NOMO-1 treated with dmso at 0.1 percent for 144 hours (cell line): ENCODE measurements around the gene GMEB2.
"Not testable (repeated sequence)": the region's sequence is repeated elsewhere in the genome, so short reads cannot be mapped to it uniquely, and the experiment has no call there.

Experiments used
- DNase-seq: peaks from one replicate; lab custom pipeline; 2025; ENCODE audit not compliant: unreplicated experiment; lab: John Stamatoyannopoulos, UW

The GMEB2 gene

DNA sequence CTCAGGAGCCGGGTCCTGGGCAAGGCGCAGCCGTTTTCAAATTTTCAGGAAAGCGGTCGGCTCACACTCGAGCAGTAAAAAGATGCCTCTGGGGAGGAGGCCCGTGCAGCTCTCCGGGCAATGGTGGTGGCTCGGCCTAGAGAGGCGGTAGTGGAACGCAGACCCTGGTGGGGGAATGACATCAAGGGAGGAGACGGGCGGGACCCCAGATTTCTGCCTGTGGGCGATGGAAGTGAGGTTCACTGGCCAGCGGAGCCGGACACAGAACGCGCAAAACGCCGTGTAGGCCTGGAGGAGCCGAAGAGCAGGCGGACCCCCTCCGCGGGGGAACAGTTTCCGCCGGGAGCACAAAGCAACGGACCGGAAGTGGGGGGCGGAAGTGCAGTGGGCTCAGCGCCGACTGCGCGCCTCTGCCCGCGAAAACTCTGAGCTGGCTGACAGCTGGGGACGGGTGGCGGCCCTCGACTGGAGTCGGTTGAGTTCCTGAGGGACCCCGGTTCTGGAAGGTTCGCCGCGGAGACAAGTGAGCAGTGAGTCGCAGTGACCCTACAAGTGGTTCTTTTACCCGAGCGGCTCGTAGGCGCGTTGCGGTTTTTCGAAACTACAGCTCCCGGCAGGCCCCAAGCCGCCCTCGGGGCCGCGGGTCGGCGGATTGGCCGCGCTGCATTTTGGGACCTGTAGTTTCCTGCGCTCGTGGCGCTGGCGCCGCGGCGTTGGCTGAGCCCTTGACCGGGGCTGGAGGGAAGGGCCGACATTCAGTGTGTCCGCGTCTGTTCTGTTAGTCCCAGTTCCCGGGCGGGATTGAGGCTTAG is 31.2 kb upstream of the GMEB2 start, which contains the start of gene RTEL1:
Gene RTEL1 (plus strand): TSS at position 376 of the 812 bp plus-strand sequence. CDS start 1,091 bp downstream, outside the sequence.
- DNase-seq: peak; percentile 84

DNA sequence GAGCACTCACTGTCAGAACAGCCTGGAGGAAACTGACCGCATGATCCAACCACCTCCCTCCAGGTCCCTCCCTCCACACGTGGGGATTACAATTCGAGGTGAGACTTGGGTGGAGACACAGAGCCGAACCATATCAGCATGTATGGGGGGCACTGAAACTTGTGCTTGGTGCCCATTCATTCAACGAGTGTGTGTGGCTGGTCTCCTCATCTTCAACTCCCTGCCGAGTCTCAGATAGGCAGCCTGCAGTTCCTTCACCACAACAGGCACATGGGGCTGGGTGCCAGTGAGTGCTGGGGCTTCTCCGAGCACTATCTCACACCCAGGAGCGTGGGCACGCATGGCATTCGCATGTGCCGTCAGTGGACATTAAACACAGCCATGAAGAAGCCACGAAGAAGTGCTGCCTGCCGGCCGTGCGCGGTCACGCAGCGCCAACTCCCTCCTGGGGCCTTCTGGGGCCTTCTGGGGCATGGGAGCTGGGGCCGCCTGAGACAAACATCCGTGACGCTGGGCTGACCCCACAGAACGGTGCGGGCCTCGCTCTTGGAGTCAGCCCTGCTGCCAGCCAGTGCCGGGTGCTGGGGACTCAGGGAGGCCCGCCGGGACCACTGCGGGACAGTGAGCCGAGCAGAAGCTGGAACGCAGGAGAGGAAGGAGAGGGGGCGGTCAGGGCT is 30.5 kb upstream of the GMEB2 start:
- no peak for DNase-seq

DNA sequence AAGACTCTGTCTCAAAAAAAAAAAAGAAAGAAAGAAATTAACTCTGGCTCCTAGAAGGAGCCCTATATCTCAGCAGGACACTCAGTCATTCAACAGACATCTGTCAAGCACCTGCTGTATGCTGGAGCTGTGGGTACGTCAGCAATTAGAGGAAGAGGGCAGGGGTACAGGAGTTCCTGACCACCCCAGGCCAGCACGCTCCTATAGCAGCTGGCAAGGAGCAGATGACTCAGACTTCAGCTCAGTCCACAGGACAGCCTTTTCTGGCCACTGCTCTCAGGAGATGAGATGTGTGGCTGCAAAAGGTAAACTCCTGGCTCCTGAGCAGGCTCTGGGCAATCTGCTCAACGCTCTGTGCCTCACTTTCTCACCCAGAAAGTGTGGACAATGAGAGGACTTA is 29.6 kb upstream of the GMEB2 start:
- no peak for DNase-seq

DNA sequence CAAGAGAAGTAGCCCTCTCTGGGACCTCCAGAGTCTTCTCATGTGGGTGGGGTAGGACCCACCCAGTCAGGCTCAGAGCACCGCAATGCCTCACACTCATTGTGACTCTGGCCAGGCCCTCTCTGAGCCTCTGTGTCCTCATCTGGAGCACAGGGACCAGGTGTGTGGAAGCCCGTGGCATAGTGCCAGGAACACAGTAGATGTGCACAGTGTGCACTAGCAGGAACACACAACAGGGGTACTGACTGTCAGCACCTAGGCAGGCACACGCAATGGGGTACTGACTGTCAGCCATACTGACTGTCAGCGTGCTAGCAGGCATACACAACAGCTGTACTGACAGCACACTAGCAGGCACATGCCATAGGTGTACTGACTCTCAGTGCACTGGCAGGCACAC is 28.3 kb upstream of the GMEB2 start:
- no peak for DNase-seq

DNA sequence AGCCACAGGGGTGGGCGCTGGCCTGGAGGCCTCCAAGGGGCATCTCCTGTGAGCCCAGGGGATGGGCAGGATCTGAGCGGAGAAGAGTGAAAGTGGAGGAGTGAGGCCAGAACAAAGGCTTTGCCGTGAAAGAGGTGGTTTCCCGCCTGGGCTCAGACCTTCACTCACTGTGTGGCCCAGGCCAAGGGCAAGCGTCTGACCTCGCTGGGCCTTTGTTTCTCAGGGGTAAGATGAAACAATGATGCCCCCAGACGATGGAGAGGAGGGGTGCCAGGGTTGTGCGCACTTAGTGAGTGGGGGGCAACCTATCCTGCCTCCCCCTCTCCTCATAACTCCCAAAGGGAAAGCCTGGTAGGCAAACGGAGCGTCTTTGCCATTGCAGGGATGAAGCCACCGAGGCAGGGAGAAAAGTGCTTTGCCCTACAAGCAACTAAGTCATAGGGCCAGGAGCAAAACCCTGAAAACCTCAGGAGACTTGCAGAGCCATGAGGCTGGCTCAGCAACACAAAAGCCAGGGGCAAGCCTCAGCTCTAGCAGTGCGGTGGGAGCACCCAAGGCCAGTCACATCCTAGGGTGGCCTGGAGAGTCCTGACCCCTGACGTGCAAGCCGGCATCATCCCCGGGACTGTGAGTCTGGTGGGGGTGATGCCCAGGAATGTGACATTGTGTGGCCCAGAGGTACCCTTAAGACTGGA is 27.2 kb upstream of the GMEB2 start:
- no peak for DNase-seq

DNA sequence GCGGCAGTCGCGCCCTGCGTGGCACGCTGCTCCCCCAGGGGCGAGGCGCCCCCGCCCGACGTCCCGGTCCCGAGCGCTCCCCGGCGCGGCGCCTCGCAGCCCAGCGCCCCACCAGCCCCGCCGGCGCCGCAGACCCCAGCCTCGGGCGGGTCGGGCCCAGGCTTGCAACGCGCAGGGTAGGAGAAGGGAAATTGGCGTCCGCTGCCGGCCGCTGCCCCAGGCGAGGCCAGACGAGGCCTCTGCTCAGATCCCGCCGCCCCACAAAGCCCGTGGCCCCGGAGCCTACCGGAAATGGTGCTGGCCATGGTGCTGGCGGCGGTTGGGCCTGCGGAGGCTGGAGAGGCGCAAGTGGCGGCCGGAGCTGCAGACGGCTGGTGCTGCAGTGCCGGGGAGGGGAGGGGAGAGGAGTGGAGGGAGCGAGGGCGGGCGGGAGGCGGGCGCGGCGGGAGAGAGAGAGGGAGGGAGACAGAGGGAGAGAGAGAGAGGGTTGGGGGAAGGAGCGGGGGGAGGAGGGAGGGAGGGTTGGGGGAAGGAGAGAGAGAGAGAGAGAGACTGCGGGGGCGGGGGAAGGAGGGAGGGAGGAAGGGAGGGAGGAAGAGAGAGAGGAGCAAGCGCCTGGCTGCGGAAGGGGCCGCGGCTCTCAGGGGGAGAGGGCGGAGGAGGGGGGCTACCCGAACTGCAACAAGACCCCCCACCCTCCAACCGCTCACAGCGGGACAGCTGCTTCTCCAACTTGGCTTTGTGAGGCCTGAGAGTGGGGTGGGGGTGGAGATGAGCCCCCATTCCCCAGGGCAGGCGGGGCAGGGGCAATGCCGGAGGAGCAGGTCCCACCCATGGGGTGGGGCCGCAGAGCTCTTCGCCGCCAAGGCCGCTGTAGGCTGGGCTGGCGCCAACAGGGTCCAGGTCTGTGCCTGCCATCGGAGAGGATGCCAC is 26.4 kb upstream of the GMEB2 start, which contains the start of gene STMN3:
Gene STMN3 (minus strand): TSS at position 384 of the 933 bp plus-strand sequence. CDS start 79 bp downstream, at position 305.
- peak; percentile 94 for DNase-seq

DNA sequence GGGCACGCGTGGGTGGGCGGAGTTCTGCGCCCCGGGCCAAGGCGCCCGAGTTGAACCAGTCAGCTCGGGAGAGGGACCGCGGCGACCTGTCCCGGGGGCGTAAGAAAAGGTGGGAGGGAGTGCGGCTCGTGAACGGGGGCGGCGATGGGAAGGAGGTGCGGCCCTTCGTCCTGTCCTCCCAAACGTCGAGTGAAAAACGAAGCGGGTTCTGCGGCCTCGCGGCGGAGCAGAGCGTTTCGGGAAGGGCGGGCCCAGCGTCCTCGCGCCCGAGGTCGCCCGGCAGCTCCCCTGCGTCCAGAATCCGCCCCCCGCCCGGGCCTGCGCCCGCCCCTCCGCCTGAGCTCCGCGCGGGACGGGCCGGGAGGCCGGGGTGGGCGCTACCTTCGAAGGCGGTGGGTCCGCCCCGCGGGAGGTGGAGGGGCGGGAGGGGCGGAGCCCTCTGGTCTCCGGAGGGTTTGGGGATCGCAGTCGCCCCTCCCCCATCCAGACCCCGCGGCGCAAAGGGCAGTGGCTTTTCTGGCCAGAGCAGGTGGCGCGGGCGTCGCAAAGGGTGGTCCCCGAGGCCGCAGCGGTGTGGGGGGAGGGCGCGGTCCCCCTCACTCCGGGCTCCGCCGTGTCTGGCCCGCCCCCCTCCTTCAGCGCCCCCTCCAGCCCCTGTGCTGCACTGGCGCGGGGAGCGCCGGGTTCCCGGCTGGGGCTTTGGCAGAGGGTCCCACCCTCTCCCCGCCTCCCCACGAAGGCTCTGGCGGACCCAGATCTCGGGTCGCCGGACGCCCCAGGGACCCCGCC is 25.5 kb upstream of the GMEB2 start:
- no peak for DNase-seq

DNA sequence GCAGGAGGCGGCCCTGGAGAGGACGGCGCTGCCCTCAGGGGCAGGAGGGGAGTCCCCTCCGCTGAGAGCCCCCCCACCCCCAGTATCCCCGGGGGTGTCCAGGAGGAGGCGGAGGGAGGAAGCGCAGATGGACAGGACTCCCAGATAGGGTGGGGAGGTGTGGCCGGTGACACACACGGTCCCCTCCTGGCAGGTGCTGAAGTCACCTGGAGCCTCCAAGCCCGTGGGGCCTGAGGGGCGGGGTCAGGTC is 25.0 kb upstream of the GMEB2 start:
- DNase-seq: no peak

DNA sequence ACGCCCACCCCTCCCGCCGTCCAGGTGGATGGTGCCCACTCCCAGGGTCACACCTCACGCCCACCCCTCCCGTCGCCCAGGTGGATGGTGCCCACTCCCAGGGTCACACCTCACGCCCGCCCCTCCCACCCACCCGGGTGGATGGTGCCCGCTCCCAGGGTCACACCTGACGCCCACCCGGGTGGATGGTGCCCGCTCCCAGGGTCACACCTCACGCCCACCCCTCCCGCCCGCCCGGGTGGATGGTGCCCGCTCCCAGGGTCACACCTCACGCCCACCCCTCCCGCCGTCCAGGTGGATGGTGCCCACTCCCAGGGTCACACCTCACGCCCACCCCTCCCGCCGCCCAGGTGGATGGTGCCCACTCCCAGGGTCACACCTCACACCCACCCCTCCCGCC is 23.6 kb upstream of the GMEB2 start:
- not testable (repeated sequence) for DNase-seq

DNA sequence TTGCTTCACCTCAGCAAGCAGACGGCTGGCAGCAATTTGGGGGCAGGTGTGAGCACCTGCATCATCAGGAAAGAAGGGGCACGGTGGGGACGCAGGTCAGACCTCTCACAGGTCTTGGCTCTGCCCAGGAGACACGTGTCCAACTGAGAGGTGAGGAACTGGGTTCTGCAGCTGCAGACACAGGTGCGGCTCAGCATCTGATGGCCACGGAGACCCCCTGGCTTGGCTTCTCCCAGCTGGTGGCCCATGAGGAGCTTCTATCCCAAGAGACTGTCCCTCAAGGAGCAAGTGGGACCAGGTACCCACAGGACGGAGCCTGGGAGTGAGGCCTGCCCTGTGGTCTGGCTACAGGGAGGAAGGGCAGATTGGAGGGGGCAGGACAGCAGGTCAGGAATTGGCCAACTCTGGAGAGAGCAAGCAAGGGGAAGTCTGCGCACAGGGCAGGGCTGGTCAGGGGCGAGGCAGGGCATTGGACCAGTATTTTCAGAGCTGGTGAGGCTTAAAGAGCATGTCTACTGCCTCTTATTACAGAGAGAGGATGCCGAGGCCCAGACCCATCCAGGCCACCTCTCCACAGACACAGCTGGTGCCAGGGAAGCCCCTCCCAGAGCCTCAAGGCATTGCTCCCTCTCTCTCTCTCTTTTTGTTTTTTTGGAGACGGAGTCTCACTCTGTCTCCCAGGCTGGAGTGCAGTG is 22.1 kb upstream of the GMEB2 start:
- no peak for DNase-seq

DNA sequence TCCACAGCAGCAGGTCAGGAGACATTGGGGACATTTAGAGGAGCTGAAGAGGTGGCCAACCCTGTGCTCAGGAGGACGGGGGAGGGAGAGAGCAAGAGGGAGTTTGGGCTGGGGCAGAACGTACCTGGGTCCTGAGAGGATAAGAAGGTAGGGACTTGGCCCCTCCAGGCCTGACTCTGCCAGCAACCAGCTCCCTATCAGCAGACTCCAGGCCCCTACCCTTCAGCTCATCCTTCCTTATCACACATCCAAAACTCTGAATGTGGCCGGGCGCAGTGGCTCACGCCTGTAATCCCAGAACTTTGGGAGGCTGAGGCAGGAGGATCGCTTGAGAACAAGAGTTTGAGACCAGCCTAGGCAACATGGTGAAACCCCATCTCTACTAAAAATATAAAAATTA is 21.3 kb upstream of the GMEB2 start:
- no peak for DNase-seq

DNA sequence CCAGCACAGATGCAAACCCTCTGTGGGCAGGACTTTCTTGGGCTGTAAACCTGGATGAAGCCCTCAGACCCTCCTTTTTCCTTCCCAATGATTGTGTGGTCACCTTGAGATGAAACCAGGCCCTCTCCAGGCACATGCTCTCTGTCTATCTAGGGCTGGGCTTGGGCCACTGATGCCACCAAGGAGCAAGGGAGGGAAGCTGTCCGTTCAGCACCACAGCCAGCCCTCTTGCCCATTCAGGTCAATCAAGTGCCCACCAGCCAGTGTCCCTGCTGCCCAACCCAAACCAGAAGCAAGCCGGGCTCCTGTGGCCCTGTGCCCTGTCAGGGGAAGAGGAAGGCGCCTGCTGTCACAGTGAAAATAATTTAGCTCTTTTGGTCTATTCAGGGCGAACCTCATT is 18.3 kb upstream of the GMEB2 start:
- DNase-seq: no peak

DNA sequence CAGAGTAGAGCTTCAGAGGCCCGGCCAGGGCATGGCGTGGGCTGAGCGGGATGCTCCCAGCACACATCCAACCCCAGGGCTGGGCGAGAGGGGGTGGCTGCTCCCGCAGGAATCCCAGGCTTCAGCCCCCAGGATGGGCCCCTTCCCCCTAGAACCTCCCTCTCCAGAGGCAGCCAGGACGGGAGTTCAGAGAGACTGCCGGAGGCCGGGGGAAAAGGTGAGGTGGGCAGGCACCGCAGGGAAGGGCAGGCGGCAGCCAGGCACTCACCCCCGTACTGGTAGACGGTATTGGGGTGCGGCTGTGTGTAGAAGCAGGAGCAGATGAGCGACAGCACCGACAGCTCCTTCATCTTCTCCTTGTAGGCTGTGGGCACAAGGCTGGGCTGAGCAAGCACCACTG is 17.0 kb upstream of the GMEB2 start:
- no peak for DNase-seq

DNA sequence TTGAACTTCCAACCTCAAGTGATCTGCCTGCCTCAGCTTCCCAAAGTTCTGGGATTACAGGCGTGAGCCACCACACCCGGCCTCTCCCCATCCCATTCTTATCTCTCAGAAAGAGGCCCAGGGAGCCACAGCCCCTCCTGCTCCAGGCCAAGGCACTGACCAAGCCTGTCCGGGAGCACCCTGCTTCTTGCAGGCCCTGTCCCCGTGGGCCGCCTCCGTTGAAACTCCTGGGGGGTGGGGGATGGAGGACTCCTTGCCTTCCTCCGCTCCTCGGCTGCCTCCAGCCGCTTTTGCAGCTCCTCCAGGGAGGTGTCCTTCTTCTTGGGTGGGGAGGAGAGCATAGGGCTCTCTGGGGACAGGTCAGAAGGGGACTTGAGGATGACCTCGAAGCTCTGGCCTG is 16.6 kb upstream of the GMEB2 start:
- DNase-seq: no peak

DNA sequence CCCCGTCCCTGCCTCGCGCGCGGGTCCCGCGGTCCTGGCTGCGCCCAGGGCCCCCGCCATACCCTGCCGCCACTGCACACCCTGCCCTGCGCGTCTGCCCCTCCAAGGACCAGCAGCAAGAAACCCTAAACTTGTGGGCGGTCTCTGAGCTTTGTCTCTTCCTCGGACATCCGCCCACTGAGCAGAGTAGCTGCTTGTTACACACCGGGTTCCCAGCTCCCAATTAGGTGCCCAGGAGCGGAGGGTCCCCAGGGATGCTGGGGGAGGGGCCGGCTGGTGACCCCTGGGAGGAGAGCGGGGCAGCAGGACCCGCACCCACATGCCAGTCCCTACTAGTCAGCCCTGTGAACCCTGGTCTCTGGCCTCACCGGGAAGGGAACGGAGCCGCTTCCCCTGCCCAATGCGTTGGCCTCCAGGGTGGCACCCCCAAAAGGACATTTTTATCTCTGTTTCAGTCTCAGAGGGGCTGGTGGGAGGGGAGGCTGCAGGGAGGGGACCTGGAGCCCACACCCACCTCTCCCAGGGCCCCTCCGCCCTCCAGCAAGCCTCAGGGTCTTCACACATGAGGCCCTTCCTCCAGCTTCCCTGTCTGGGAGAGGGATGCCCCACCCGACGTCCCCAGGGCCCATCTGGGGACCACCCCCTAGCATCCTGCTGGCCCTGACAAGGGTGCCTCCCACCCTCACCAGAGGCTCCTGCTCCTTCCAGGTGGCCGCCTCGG is 15.8 kb upstream of the GMEB2 start:
- no peak for DNase-seq

DNA sequence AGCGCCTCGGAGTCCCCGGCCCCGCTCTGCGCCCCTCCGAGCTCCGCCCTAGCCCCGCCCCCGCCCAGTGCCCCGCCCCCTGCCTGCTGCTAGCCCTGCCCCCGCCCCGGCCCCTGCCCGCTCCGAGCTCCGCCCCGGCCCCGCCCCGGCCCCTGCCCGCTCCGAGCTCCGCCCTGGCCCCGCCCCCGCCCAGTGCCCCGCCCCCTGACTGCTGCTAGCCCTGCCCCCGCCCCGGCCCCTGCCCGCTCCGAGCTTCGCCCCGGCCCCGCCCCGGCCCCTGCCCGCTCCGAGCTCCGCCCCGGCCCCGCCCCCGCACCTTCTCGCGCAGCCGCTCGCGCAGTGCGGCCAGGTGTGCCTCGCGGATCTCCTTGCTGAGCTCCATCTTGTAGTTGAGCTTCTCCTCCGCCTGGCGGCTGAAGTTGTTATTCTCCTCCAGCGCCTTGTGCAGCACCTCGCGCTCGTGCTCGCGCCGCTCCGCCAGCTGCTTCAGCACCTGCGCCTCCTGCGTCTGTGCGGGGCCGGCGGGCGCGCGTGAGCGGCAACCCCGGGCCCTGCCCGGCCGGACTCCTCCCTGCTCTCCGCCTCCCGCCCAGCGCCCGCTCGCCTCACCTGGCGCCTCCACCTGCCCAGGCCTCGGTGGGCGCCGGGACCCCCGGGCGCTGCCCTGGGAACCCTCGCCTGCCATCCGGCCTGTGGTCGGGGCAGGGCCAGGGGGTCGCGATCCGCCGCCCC is 15.1 kb upstream of the GMEB2 start:
- DNase-seq: peak; percentile 69

DNA sequence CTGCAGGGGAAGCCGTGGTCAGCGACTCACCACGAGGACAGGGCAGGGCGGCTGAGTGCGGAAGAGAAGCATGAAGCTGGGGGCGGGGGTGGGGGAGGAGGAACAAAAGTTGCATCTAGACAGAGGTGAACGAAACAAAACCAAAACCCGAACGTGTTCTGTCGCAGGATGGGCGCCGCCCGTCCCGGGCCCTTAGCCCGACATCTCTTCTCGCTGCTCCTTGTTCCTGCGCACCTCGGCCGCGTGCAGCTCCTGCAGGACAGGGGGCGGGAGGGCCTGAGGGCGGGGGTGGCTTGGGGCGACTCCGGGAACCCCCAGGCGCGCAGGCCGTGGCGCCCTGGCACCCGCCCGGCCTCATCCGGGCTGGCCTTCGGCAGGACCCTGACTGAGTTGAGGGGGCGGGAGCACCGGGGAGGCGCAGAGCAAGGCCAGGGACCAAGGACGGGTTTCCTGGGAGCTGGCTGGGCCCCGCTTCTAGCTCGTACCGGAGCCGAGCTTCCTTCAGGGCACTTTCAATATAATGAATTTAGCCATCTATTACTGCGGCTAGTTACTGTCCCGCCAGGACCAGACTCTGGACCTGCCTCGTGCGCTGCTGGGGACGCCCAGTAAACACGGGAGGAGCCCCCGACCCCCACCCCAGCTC is 14.4 kb upstream of the GMEB2 start:
- DNase-seq: no peak

DNA sequence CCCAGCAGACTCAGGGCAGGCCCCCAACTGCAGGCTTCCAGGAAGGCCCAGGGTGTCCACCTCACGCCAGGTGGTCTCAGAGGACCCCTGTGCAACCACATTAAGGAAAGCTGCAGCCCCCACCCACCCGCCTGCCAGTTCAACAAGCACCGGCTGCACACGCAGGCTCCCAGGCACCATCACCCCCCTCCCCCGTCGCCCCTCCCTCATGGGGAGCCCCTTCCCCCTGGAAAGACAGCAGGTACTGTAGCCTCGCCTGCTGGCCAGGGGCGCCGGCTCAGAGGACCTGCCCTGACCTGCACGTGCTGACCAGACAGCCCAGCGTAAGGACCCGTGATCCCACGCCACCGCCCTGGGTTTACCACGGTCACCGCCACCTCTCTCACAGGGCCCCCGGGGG is 13.8 kb upstream of the GMEB2 start:
- DNase-seq: not testable (repeated sequence)
